Measurements from ENCODE around the gene ELP1. TPM values are rescaled to one million over a fixed set of nuclear protein-coding genes. Genes with fewer than 3 reads are reported as not detected.

Gene ELP1
- total and polyA plus RNA-seq, 9 donors: 15.7 to 70.9 (median 34.3) TPM

DNA sequence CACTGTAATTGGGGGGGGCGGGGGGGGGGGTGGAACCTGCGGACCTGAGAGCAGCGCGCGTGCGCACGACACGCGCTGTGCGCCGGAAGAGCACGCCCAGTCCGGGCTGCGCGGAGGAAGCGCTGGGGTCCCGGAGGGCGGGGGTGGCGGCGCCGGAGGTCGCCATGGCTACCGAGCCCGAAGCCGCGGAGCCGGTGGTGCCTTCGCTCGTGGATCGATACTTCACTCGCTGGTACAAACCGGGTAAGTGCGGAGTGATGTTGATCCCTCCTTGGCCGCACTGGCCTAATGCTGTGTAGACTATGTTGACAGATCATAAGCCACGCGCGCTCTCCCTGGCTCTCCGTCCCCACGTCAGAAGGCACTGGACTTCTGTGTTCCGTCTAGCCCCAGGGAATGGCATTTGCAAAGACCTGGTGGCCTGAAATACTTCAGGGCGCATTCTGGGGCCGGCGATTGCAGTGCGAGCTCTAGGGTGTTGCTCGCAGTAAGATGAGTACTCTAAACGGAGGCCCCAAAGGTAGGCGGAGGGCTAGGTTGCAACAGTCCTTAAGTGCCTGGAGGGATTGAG is 484 bp upstream of the ELP1 start, which contains the start of gene ABITRAM:
ABITRAM (plus strand) TSS at position 78 of the 571 bp plus-strand sequence; CDS start at position 165, 87 bp downstream.
- Histone ChIP-seq H3K36me3 (no peaks in the 10 kb centered on the region), H3K27ac (peak within 1 kb of the TSS; percentile 69 to 87), H3K4me3 (peak within 1 kb of the TSS; percentile 44), H3K4me1 (ENCODE audit: insufficient read depth) (peaks cover 5% of the 10 kb centered on the region), H3K9me3 (no peaks in the 10 kb centered on the region), H3K27me3 (no peaks in the 10 kb centered on the region)
- intact Hi-C loops (cut with DNase I): loop anchor here in 1 of 4 donors (1.0 kb wide), 1 partner anchor 79 kb away; the partner anchor contains the start of gene CTNNAL1
- DNase-seq: peak; percentile 70 to 85 (median 77)
- WGBS, 3 donors: 1% methylated on average over 40 to 47 of the region's 47 CpGs
- TF ChIP-seq, protein P1, sequence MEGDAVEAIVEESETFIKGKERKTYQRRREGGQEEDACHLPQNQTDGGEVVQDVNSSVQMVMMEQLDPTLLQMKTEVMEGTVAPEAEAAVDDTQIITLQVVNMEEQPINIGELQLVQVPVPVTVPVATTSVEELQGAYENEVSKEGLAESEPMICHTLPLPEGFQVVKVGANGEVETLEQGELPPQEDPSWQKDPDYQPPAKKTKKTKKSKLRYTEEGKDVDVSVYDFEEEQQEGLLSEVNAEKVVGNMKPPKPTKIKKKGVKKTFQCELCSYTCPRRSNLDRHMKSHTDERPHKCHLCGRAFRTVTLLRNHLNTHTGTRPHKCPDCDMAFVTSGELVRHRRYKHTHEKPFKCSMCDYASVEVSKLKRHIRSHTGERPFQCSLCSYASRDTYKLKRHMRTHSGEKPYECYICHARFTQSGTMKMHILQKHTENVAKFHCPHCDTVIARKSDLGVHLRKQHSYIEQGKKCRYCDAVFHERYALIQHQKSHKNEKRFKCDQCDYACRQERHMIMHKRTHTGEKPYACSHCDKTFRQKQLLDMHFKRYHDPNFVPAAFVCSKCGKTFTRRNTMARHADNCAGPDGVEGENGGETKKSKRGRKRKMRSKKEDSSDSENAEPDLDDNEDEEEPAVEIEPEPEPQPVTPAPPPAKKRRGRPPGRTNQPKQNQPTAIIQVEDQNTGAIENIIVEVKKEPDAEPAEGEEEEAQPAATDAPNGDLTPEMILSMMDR (IDR thresholded peaks at IDR 0.05): no peak
- TF ChIP-seq POLR2A (IDR thresholded peaks at IDR 0.05) (peak; percentile 6), EP300 (IDR thresholded peaks at IDR 0.05) (no peak)

DNA sequence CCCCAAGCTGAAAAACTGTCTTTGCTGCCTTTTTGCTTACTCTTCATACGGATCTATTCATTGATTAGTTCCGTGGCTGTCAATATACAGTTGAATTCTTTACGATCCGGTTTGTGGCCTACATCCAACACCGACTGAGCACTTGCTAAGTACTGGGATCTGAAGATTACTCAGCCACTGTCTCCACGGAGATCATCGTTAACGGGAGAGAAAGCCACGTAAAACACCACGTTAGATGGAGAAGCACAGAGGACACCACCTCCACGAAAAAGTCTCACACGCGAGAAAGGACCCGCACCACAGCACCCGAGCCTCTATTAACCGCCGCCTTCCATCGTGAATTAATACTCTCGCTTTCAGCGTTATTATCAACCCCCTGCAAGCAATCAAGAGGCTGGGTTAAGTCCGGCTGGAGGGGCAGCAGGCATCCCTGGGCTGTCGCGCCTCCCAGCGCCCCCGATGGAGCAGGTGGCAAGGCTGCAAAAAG is 650 bp downstream of the ELP1 start:
- Histone ChIP-seq H3K4me3 (peak overlapping the region; percentile 44), H3K4me1 (ENCODE audit: insufficient read depth) (peaks cover 5% of the 10 kb centered on the region), H3K27me3 (no peaks in the 10 kb centered on the region), H3K9me3 (no peaks in the 10 kb centered on the region), H3K36me3 (no peaks in the 10 kb centered on the region), H3K27ac (peak overlapping the region; percentile 69 to 87)
- intact Hi-C loops (cut with DNase I): no loop called here
- TF ChIP-seq POLR2A (IDR thresholded peaks at IDR 0.05) (no peak), EP300 (IDR thresholded peaks at IDR 0.05) (no peak)
- TF ChIP-seq, protein P1 (IDR thresholded peaks at IDR 0.05): no peak
- DNase-seq: no peak
- 0 to 1% (median 0%) methylated on average over 25 of the region's 25 CpGs for WGBS, 3 donors

DNA sequence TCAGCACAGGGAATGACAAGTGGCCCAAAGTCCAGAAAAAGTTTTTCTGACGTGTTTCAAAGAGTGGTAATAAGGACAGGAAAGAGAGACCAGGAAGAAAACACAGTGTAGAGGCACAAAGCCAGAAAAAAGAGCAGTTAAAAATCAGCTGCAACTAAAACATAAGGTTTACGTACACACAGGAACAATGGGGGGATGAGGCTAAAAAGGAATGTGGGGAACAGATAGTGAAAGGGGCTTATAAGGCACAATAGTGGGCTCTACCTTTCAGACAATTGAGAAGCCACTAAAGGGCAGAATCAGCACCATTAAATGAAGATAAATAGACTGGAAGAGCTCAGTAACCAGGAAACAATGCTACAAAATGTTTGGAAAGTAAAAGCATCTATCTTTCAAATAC is 5.5 kb downstream of the ELP1 start:
- H3K27ac ChIP-seq: no peak overlapping the region
- DNase-seq: no peak
- H3K9me3 ChIP-seq: no peaks in the 10 kb centered on the region
- intact Hi-C loops (cut with DNase I): no loop called here
- peaks cover 5% of the 10 kb centered on the region for H3K4me1 ChIP-seq (ENCODE audit: insufficient read depth)
- H3K36me3 ChIP-seq: no peaks in the 10 kb centered on the region
- TF ChIP-seq EP300 (IDR thresholded peaks at IDR 0.05): no peak
- TF ChIP-seq POLR2A (IDR thresholded peaks at IDR 0.05): no peak
- TF ChIP-seq, protein P1 (IDR thresholded peaks at IDR 0.05): no peak
- no peaks in the 10 kb centered on the region for H3K27me3 ChIP-seq
- H3K4me3 ChIP-seq: no peak overlapping the region
- 91 to 93% (median 92%) methylated on average over 2 of the region's 2 CpGs for WGBS, 3 donors

DNA sequence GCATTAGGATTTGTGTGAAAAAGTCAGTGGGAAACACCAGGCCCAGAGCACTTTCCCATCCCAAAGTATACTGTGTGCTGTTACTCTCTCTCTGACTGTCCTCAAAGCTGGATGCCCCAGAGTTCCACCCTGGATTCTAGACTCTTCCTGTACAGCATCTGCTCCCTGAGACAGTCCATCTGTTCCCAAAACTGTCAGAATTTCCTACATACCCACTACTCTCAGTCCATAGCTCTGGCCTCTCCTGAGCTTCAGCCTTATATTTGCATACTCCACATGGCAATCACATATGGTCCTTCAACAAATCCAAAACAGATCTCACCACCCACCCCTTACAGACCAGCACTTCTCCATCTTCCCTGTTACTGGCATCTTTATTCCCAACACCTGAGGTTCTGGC is 9.5 kb downstream of the ELP1 start:
- intact Hi-C loops (cut with DNase I): no loop called here
- H3K36me3 ChIP-seq: no peaks in the 10 kb centered on the region

More for the DNA sequence above, 9.5 kb downstream of the ELP1 start:
- no peaks in the 10 kb centered on the region for H3K27me3 ChIP-seq
- no peak overlapping the region for H3K4me3 ChIP-seq
- no peak for DNase-seq
- no peaks in the 10 kb centered on the region for H3K4me1 ChIP-seq (ENCODE audit: insufficient read depth)
- no peak overlapping the region for H3K27ac ChIP-seq
- H3K9me3 ChIP-seq: no peaks in the 10 kb centered on the region
- TF ChIP-seq POLR2A (IDR thresholded peaks at IDR 0.05): no peak
- TF ChIP-seq EP300 (IDR thresholded peaks at IDR 0.05): no peak
- TF ChIP-seq, protein P1 (IDR thresholded peaks at IDR 0.05): no peak
